GM18499 (cell line): ENCODE results near the gene ASAP3.

ENCODE experiments used
- ATAC-seq: cut with Tn5 transposase; IDR thresholded peaks from one replicate; pipeline ENCODE4 v1.9.1; 2021; ENCODE audit warnings: moderate number of reproducible peaks; ENCODE audit not compliant: insufficient read depth, unreplicated experiment

Gene ASAP3

DNA sequence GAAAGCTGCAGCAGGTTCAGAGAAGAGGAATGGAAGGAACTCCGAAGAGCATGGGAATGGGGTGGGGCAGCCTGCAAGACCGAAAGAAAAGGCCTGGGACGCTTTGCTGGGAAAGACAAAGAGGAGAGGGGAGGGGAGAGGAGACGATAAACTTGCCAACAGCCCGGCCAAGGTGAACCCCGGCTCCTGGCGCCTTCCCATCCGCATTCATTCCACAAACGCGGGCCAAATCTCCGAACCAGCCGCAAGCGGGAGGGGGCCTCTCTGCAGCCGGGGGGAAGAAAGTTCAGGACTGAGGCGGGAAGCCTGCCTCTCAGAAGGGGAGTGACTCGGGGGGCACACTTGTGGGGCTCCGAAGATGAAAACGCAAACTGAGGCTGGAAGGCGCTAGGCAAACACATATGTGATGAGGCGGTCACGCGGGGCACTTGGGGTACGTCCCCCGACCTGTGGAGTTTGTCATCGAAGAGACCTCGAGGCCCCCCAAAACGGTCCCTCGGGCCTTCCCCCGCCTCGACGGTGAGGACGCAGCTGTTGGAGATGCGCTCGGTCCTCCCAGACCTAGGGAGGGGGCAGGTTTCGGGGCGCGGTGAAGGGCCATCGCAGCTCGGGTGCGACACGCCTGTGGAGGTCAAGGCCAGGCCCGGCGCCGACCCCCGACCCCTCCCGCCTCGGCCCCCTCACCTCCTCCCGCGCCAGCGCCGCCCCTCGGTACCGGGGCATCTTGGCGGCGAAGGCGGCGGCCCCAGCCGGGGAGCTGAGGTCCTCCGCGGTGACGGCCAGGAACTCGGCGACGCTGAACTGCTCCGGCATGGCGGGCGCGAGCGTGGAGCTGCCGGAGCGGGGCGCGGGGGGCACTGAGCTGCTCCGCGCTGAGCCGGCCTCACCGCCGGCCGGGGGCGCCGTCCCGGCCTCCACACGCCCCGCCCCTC lies at the start of gene ASAP3:
Gene ASAP3 (minus strand): TSS at position 859 of the 932 bp plus-strand sequence. CDS start 46 bp downstream, at position 813.
- ATAC-seq = no peak

DNA sequence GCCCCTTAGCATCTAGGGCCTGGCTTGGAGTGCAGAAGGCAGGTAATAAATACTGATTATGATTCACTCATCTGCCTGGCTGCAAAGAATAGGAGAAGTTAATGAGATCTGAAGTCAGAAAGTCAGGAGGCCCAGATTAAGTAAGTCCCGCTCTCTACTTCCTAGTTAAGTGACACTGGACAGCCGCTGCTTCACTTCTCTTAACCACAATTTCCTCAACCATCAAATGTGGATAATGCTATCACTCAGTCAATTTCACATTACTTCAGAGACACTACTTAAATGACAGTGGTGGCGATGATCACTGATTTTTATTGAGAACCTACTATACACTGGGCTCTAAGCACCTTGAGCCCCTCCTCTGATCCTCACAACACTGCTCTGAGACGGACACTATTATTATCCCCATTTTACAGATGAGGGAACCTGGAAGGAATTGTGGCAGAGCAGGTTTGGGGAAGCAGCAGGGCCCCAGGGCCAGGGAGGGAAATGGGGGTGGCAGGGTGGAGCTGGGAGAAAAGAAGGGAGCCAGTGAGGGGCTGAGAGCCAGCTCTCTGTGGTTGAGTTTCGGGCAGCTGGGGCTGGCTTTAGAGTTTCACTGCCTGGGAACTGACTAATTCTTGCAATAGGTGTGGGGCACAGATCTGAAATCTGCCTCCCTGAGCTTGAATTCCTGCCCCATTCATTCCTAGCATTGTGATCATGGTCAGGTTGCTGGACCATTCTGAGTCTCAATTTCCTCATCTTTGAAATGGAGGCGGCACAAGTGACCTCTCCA lies 49.5 kb upstream of the ASAP3 start:
- no peak for ATAC-seq

DNA sequence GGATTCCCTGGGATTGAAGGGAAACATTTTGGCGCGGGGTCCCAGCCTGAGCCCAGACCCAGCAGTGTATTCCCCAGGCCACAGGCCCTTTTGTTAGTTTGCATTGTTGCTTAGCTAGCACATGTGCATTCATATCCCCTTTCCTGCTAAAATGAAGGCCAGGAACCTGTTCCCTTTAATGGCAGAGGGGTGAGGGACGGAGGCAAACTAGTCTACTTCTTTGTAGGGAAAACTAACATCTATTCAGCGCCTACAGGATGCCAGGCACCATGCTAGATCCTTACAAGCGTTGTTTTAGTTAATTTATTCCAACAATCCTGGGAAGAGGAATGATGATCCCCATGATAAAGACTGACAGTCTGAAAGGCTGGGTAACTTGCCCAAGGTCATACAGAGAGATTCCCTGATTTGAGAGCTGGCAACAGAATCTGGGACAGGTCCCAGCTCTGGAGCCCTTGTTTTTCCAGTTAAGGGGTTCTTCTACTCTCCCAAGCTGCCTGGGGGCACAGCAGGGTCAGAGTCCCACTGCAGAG lies 47.6 kb upstream of the ASAP3 start:
- ATAC-seq = no peak

DNA sequence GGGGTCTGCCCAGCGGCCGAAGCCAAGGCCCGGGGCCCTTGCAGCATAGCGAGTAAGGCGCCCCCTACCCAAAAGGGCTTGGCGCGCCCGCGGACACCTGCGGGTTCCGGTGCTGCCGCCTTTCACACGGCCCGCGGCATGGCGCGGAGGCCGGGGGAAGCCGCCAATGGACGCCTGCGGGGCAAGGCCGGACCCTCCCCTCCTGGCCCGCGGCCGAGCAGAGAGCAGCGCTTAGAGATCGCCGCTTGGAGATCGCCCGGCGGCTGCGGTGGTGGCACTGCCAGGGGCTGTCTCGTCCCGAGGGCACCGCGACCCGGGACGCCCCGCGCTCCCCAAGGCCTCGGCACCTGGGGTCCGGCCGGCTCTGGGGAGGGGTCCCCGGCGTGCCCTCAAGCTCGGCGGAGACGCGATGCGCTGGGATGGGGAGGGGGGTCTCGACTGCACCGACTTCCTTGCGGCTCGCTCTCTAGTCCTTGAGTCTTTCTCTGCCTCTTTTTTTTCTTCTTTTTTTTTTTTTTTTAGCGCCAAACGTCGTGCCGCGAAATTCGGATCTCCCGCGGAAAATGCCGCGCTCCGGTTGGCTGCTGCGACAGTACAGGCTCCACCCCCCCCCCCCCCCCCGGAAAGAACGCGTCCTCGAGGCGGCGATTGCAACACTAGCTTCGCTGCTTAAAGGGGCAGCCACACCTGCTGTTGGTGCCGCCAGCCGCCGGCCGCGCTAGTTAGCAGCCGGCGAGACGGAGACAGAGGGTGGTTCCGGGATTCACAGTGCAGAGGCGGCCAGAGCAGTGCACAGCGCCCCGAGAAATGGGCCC lies 47.0 kb upstream of the ASAP3 start, which contains the start of gene E2F2:
Gene E2F2 (minus strand): TSS at position 487 of the 815 bp plus-strand sequence. CDS start 440 bp downstream, at position 47.
- no peak for ATAC-seq

DNA sequence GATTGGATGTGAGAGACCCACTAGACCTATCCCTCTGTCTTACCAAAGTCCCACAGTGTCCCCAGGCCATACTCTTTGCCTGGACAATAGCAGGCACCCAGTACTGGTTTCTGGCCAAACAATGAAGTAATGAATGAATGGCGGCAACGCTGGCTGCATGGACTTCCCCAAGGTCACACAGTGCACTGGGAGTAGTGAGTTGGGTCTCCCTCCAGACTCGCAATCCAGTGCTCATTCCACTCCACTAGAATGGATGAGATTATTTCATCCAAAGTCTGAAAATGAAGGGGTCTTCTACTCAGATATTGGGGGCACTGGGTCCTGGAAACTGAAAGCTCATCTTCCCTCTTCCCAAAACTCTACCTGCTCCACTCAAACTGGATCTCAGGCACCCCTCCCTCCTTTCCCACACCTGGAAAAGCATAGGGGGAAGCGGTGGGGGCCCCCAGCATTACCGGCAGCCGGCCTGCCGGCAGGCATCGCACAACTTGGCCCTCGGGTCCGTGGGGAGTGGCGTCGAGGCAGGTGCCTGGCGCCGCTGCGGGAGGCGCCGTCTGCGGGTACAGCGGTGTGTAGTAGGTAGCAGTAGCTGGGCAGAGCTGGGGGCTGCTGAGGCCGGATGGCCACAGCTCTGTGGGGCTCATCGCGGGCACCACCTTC lies 46.2 kb upstream of the ASAP3 start:
- no peak for ATAC-seq

DNA sequence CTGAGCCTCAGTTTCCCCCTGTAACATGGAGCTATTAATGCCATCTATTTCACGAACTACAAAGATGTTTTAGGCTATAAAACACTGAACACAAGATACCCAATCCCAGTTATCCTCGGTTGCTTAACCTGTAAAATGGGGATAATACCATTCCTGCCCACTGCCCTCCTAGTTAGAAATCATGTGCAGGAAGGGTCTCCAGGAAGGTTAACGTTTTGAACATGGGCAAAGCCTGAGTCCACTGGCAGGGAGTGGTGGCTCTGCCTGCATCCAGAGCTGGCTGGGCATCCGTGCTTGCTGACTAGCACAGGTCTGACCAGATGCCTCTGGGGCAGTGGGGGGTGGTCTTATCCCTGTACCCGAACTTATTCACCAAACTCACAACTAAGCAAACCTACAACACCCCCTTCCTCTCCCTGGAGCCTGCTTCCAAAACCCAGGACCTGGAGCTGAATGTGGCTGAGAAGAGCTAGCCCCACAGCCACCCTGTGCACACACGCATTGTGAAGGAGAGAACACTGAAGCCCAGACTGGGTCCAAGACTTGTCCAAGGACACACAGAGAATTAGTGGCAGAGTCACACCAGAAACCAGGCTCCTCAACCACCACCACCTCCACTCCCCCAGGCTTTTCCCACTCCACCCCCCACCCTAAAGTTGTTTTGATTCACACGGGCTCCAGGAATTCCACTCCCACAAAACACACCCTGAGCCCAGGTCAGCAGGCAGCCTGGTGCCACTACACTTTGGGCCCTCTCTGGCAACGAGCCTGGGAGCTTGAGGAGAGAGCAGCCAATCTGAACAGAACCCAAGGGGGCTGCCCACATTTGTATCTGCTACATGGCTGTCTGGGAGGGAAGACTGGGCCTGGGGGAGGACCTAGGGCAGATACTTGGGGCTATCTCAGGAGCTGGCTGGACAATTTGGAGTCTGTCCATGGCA lies 45.4 kb upstream of the ASAP3 start:
- ATAC-seq = no peak

DNA sequence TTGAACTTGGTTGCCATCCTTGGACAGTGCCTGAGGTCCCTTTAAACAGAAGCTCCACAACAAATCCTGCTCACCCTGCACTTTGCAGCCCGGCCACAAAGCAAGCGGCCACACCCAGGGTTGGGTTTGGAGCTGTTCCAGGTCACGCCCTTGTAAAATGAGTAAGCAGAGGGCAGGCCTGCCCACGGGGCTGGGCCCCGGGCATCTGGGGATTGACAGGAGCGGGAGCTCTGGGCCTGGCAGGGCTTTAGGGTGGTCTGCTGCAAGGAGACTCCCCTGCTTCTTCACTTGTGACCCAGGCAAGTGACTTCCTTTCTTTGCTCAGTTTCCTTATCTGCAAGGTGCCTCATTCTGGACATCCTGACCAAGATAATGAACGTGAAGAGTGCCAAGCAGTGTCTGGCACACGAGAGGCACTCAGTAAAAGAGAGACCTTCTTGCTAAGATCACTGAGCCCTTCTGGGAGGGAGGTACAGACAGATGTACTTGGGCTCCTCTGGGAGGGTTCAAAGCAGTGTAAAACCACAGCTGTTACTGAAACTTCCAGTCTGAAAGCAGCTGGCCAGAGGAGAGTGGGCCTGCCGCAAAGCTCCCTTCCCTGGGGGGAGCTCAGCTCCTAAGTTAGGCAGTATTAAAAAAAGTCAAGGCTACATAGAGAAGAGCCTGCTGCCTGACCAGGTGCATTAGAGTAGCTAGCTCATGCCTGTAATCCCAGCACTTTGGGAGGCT lies 44.4 kb upstream of the ASAP3 start:
- no peak for ATAC-seq

DNA sequence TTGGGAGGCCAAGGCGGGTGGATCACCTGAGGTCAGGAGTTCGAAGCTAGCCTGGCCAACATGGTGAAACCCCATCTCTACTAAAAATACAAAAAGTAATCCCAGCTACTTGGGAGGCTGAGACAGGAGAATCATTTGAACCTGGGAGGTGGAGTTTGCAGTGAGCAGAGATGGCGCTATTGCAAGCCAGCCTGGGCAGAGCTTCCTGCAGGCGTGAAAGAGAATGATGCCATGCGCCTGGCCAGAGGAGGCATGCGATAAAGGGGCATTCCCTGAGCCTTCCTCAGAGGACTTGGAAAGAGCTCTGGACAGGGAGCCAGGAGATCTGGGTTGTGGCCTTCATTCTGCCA lies 43.9 kb upstream of the ASAP3 start:
- no peak for ATAC-seq

DNA sequence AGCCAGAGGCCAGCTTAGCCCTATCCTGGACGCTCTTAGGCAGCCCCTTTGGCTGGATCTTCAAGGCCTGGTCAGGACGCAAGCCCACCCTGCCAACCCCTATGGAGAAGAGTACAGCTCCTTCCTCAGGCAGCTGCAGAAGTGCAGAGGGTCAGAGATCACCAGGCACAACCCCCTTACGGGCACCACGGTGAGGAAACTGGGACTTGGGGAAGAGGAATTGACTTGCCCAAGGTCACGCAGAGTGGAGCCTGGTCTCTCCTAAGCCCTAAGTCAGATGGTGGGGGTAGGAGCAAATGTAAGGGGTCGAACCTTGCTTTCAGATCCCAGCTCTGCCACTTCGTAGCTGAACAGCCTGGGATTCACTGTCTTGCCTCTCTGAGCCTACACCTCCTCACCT lies 43.4 kb upstream of the ASAP3 start:
- no peak for ATAC-seq

DNA sequence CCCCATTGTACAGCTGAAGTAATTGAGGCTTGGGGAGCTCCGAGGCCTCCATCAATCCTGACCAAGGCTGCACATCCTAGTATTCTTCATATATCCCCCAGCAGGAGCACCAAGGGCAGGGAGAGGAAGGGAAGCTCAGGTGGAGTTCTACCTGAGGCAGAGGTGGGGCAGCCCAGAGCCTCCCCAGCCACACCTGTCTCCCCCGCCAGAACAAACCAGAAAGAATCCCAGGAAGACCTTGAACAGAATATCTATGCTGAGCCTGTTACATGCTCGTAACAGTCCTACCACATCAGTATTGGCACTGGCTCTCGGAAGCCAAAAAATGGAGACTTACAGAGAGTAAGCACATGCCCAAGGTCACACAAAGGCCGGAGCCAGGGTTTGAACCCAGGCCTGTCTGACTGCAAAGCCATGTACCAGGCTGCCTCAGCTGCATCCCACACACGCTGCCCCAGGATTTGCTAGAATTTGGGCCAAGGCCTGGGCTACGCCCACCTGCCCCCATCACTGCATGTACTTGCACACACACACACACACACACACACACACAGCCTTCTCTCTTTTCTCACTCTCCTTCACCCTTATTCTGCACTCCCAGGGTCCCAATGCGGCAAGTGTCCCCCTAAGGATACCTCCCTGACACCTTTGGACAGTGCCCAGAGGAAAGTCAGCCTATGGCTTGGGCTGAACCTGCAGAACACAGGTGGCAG lies 42.5 kb upstream of the ASAP3 start:
- no peak for ATAC-seq

DNA sequence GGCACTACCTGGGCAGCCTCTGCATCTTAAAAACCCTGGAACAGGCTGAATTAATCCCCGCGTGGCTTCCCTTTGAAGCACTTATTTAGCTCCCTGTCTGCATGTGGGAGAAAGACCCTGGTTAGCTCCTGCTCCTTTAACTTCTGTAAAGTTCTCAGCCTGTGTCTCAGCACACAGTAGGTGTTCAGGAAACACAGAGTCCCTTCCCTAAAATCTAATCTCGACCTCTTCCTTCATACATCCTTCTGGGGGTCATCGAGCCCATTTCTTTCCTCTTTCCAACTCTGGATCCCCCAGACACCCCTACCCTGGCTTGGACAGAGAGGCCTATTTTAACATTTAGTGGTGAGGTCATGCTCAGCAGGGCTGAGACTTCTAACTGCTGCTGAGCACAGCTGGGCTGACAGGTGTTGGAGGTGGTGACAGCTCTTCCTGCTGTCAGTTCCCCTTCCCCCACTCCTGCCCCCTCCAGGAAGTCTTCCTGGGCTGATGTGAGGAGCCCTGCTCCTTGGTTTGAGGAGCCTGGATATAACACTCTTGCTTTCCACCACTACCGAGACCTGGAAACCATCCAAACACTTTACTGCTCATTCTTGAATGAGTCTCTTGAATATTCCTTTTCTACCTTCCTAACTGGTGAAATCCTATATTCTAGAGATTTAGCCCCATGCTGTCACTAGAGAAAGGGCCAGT lies 41.7 kb upstream of the ASAP3 start:
- no peak for ATAC-seq

DNA sequence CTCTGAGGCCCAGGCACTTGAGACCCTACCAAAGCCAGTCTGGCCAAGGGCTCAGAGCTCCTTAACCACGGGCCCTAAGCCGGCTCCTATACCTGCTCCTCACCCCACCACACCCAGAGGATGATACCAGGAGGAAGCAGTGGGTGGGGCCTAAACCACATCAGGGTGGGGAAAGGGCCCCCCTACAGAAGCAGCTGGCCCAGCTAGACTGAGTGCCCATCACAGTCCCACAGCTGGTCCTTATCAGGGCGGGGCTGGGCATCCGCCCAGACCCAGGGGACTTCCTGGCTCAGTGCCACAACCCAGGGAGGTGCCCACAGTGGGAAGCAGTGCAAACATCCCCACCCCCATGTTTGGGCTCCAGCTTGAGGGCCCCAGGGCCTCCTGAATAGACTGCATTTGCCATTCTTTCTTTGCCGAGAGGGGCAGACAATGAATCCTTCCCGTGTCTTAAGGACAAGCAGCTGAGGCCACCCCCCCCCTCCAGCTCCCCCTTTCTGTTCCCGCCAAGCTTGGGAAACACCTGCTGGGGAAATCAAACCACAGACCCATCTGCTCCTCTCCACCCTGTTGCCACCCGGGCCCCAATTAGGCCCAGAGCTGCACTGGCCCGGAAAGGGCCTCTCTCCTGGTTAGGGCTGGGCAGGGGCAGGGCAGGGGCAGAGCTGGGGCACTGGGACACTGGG lies 40.9 kb upstream of the ASAP3 start:
- ATAC-seq = no peak

DNA sequence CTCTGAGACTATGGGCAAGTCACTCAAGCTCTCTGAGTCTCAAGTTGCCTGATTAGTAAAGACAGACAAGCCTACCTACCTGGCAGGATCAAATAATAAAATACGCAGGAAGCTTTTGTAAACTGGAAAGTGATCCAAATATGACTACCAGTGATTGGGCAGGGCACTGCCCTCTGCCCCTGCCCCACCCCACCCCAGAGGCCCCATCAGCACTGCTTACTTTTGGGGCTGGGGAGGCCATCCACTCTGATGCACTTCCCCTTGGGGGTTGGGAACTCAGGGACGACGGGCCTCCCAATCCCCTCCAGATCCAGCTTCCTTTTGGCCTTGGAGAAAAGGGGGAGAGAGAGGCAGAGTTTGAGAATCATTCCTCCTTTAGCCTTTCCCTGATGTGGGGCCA lies 40.2 kb upstream of the ASAP3 start:
- ATAC-seq = no peak

DNA sequence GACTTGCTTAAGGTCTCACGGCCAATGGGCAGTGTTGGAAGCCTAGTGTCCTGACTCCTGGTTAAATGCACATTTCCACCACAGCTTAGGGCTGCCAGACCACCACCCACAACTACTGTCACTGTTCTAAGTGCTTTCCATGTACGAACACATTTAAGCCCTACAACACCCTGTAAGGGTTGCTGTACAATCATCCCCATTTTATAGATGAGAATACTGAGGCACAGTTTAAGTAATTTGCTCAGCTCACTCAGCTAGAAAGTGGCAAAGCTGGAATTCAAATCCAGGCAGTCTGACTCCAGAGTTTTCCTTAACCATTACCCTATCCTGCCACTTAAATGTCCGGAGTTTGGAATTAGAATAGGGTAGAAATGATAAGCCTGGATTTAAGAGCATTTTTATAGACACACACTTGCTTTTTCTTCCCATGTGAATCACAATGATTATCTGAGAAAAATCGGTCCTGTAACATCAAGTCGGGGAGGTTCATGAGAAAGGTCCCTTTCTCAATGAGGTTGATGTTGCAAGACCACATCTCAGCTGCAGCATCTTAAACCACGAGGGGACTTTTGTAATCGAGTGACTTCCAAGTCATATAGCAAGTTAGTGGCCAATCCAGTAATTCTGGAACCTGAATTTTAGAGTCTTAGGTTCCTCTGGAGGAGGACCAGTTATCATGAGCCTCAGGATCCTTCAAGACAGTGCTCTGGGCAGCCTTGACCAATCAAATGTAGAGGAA lies 38.4 kb upstream of the ASAP3 start:
- ATAC-seq = no peak

DNA sequence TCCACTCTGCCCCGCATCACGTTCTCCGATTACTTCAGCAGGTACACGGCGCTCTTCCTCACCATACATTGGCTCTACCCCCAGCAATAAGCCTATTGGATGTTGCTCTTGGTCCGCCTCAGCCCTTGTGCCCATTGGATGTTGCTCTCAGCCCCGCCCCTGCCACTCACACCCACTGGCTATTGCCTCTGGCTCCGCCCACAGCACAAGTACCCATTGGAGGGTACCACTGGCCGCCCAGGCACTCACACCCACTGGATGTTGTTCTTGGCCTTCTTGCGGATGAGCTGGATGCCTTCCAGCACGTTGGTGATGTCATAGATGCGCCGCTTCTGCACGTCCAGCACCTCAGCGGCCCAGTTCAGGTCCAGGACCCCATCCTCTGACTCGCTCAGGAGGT lies 37.6 kb upstream of the ASAP3 start:
- ATAC-seq = no peak

DNA sequence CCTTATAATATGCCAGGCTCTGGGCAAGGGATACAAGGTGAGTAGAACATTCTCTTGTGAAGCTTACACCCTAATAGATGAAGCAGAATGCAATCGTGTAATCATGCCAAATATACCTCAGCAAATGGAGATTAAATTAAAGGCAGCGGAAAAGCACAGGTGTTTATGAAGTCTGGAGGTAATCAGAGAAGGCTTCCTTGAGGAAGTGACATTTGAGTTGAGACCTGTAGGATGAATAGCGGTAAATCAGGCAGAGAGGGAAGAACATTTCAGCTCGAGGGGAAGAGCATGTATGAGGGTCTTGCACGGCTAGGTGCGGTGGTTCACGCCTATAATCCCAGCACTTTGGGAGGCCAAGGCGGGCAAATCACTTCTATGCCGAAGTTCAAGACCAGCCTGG lies 33.6 kb upstream of the ASAP3 start:
- no peak for ATAC-seq
